GM23338 (cell line): ENCODE data around the gene RIMS1.

ENCODE experiments used
- CREB1 ChIP-seq: fragments of 250-450 bp; sonication (Bioruptor Pico); IDR thresholded peaks from 2 replicates; pipeline ENCODE4 v1.5.0; 2020; ENCODE audit warnings: low read depth, mild to moderate bottlenecking, moderate library complexity
- EZH2phosphoT487 ChIP-seq: fragments of 200-600 bp; sonication (generic); IDR thresholded peaks from one replicate; pipeline ENCODE4 v1.8.1; 2018; ENCODE audit warnings: antibody characterized with exemption; ENCODE audit not compliant: unreplicated experiment
- POLR2AphosphoS5 ChIP-seq: IDR thresholded peaks from 2 replicates; pipeline ENCODE4 v1.6.1; 2016; ENCODE audit warnings: antibody characterized with exemption, low read depth
- STAT1 ChIP-seq: IDR thresholded peaks from one replicate; pipeline ENCODE4 v1.6.1; 2016; ENCODE audit warnings: antibody characterized with exemption; ENCODE audit not compliant: unreplicated experiment
- ZNF114 ChIP-seq: fragments of 250-450 bp; sonication (Bioruptor Pico); IDR thresholded peaks from 2 replicates; pipeline ENCODE4 v1.5.0; 2020; ENCODE audit warnings: mild to moderate bottlenecking, moderate library complexity
- ZNF331 ChIP-seq: fragments of 250-450 bp; sonication (Bioruptor Pico); IDR thresholded peaks from 2 replicates; pipeline ENCODE4 v1.5.0; 2020; ENCODE audit warnings: low read depth, mild to moderate bottlenecking, moderate library complexity
- TF ChIP-seq, protein P1 (sequence below), 2 experiments: fragments of 200-600 bp in 1 of 2; sonication (generic) in 1 of 2; conservative IDR thresholded peaks; 2 replicates each; pipeline versions ENCODE4 v1.5.1 to v1.6.1; 2016 to 2017; ENCODE audit warnings: antibody characterized with exemption in 2 of 2, low read depth in 2 of 2, mild to moderate bottlenecking in 2 of 2, moderate library complexity in 1 of 2
- TF ChIP-seq, protein P2 (sequence below): fragments of 250-450 bp; sonication (Bioruptor Pico); IDR thresholded peaks from 2 replicates; pipeline ENCODE4 v1.5.0; 2020; ENCODE audit warnings: mild to moderate bottlenecking, moderate library complexity
- TF ChIP-seq, protein P3 (sequence below): IDR thresholded peaks from one replicate; pipeline ENCODE4 v1.6.1; 2018; ENCODE audit warnings: antibody characterized with exemption; ENCODE audit not compliant: unreplicated experiment

- TF ChIP-seq CREB1 (CRISPR knock-in tag) (no peak), ZNF331 (CRISPR knock-in tag) (no peak), ZNF114 (CRISPR knock-in tag) (no peak), STAT1 (no peak), POLR2AphosphoS5 (no peak), EZH2phosphoT487 (no peak)
- TF ChIP-seq, protein P1, sequence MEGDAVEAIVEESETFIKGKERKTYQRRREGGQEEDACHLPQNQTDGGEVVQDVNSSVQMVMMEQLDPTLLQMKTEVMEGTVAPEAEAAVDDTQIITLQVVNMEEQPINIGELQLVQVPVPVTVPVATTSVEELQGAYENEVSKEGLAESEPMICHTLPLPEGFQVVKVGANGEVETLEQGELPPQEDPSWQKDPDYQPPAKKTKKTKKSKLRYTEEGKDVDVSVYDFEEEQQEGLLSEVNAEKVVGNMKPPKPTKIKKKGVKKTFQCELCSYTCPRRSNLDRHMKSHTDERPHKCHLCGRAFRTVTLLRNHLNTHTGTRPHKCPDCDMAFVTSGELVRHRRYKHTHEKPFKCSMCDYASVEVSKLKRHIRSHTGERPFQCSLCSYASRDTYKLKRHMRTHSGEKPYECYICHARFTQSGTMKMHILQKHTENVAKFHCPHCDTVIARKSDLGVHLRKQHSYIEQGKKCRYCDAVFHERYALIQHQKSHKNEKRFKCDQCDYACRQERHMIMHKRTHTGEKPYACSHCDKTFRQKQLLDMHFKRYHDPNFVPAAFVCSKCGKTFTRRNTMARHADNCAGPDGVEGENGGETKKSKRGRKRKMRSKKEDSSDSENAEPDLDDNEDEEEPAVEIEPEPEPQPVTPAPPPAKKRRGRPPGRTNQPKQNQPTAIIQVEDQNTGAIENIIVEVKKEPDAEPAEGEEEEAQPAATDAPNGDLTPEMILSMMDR (conservative IDR thresholded peaks at IDR 0.05; ENCODE audit: low read depth in 2 of 2) = no peak
- TF ChIP-seq, protein P2, sequence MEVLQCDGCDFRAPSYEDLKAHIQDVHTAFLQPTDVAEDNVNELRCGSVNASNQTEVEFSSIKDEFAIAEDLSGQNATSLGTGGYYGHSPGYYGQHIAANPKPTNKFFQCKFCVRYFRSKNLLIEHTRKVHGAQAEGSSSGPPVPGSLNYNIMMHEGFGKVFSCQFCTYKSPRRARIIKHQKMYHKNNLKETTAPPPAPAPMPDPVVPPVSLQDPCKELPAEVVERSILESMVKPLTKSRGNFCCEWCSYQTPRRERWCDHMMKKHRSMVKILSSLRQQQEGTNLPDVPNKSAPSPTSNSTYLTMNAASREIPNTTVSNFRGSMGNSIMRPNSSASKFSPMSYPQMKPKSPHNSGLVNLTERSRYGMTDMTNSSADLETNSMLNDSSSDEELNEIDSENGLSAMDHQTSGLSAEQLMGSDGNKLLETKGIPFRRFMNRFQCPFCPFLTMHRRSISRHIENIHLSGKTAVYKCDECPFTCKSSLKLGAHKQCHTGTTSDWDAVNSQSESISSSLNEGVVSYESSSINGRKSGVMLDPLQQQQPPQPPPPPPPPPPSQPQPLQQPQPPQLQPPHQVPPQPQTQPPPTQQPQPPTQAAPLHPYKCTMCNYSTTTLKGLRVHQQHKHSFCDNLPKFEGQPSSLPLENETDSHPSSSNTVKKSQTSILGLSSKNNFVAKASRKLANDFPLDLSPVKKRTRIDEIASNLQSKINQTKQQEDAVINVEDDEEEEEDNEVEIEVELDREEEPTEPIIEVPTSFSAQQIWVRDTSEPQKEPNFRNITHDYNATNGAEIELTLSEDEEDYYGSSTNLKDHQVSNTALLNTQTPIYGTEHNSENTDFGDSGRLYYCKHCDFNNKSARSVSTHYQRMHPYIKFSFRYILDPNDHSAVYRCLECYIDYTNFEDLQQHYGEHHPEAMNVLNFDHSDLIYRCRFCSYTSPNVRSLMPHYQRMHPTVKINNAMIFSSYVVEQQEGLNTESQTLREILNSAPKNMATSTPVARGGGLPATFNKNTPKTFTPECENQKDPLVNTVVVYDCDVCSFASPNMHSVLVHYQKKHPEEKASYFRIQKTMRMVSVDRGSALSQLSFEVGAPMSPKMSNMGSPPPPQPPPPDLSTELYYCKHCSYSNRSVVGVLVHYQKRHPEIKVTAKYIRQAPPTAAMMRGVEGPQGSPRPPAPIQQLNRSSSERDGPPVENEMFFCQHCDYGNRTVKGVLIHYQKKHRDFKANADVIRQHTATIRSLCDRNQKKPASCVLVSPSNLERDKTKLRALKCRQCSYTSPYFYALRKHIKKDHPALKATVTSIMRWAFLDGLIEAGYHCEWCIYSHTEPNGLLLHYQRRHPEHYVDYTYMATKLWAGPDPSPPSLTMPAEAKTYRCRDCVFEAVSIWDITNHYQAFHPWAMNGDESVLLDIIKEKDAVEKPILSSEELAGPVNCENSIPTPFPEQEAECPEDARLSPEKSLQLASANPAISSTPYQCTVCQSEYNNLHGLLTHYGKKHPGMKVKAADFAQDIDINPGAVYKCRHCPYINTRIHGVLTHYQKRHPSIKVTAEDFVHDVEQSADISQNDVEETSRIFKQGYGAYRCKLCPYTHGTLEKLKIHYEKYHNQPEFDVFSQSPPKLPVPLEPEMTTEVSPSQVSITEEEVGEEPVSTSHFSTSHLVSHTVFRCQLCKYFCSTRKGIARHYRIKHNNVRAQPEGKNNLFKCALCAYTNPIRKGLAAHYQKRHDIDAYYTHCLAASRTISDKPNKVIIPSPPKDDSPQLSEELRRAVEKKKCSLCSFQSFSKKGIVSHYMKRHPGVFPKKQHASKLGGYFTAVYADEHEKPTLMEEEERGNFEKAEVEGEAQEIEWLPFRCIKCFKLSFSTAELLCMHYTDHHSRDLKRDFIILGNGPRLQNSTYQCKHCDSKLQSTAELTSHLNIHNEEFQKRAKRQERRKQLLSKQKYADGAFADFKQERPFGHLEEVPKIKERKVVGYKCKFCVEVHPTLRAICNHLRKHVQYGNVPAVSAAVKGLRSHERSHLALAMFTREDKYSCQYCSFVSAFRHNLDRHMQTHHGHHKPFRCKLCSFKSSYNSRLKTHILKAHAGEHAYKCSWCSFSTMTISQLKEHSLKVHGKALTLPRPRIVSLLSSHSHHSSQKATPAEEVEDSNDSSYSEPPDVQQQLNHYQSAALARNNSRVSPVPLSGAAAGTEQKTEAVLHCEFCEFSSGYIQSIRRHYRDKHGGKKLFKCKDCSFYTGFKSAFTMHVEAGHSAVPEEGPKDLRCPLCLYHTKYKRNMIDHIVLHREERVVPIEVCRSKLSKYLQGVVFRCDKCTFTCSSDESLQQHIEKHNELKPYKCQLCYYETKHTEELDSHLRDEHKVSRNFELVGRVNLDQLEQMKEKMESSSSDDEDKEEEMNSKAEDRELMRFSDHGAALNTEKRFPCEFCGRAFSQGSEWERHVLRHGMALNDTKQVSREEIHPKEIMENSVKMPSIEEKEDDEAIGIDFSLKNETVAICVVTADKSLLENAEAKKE (CRISPR knock-in tag) = no peak
- TF ChIP-seq, protein P3, sequence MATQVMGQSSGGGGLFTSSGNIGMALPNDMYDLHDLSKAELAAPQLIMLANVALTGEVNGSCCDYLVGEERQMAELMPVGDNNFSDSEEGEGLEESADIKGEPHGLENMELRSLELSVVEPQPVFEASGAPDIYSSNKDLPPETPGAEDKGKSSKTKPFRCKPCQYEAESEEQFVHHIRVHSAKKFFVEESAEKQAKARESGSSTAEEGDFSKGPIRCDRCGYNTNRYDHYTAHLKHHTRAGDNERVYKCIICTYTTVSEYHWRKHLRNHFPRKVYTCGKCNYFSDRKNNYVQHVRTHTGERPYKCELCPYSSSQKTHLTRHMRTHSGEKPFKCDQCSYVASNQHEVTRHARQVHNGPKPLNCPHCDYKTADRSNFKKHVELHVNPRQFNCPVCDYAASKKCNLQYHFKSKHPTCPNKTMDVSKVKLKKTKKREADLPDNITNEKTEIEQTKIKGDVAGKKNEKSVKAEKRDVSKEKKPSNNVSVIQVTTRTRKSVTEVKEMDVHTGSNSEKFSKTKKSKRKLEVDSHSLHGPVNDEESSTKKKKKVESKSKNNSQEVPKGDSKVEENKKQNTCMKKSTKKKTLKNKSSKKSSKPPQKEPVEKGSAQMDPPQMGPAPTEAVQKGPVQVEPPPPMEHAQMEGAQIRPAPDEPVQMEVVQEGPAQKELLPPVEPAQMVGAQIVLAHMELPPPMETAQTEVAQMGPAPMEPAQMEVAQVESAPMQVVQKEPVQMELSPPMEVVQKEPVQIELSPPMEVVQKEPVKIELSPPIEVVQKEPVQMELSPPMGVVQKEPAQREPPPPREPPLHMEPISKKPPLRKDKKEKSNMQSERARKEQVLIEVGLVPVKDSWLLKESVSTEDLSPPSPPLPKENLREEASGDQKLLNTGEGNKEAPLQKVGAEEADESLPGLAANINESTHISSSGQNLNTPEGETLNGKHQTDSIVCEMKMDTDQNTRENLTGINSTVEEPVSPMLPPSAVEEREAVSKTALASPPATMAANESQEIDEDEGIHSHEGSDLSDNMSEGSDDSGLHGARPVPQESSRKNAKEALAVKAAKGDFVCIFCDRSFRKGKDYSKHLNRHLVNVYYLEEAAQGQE = no peak
These were observed 533.6 kb downstream of the RIMS1 start for GRCh38 chr6:72419966-72420365.
